ENCODE measurements around the gene GPR132. TPM values are rescaled to one million over a fixed set of nuclear protein-coding genes. Genes with fewer than 3 reads are reported as not detected.

Gene GPR132
- total and polyA plus RNA-seq, 12 donors = 0.19 to 4.1 (median 0.82) TPM

DNA sequence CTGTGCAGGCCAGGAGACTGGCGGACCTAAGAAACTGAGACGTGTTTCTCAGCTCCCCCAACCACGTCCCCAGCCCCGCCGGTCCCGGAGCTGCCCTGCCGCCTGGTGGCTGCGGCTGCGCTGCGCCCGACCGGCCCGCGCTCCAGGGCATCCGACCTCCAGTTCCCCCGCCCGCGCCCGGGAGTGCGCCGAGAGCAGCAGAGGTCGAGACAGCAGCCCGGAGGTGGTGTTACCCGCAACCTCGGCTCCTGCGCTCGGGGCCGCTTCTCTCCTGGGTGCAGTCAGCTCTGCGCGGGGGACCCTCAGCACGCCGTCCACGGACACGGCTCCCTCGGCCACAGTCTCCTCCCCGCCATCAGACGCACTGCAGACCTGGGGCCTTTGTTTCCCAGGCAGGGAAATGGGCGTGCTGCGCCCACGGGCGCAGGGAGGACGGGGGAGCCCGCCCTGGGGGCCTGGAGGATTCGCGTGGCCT lies 21.6 kb upstream of the GPR132 start:
- H3K27ac ChIP-seq = peak overlapping the region in 7 of 10 donors; percentile 15 to 73 (median 35)
- H3K4me1 ChIP-seq = peaks cover 11 to 48% (median 39%) of the 10 kb centered on the region in 9 donors
- no peaks in the 10 kb centered on the region for H3K9me3 ChIP-seq
- peak overlapping the region in 9 of 10 donors; percentile 42 to 62 (median 54) for H3K4me3 ChIP-seq
- peaks cover 0 to 25% (median 8%) of the 10 kb centered on the region in 7 donors for H3K27me3 ChIP-seq
- TF ChIP-seq, protein P1, sequence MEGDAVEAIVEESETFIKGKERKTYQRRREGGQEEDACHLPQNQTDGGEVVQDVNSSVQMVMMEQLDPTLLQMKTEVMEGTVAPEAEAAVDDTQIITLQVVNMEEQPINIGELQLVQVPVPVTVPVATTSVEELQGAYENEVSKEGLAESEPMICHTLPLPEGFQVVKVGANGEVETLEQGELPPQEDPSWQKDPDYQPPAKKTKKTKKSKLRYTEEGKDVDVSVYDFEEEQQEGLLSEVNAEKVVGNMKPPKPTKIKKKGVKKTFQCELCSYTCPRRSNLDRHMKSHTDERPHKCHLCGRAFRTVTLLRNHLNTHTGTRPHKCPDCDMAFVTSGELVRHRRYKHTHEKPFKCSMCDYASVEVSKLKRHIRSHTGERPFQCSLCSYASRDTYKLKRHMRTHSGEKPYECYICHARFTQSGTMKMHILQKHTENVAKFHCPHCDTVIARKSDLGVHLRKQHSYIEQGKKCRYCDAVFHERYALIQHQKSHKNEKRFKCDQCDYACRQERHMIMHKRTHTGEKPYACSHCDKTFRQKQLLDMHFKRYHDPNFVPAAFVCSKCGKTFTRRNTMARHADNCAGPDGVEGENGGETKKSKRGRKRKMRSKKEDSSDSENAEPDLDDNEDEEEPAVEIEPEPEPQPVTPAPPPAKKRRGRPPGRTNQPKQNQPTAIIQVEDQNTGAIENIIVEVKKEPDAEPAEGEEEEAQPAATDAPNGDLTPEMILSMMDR (IDR thresholded peaks at IDR 0.05) = peak; percentile 65 to 93 (median 88)
- no peaks in the 10 kb centered on the region for H3K36me3 ChIP-seq
- intact Hi-C loops (cut with DNase I) = loop anchor here in 3 of 10 donors (2.0 to 5.0 kb wide), 3 partner anchors 28 to 110 kb away; partner anchors contain the start of gene AHNAK2 (in 1 of the 3)
- ATAC-seq (peak; percentile 24 to 66 (median 52)), DNase-seq (peak; percentile 74 to 85)
- 2% methylated on average over 43 to 45 of the region's 45 CpGs for WGBS, 2 donors

DNA sequence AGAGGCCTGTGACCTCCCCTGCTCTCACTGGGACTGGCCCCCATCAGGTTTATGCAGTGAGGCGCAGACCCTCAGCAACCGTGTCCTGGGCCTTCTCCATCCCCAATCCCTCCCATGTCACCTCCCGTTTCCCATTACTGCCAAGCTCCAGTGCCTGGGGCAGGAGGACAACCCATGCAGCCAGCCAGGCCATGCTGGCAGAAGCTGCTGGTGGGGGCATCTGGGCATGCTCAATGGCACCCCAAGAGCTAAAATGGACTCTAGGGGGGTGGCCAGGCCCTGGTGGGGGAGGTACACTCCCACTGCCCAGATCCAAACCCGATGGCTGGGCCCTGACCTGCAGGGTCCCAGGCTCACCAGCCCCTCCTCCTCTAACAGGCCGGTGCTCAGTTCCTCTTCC lies 20.5 kb upstream of the GPR132 start:
- TF ChIP-seq, protein P1 (IDR thresholded peaks at IDR 0.05) = no peak
- no peak for DNase-seq
- Histone ChIP-seq H3K4me1 (peaks cover 6 to 37% (median 28%) of the 10 kb centered on the region in 9 donors), H3K36me3 (no peaks in the 10 kb centered on the region), H3K9me3 (no peaks in the 10 kb centered on the region), H3K27ac (no peak overlapping the region), H3K4me3 (no peak overlapping the region), H3K27me3 (peaks cover 0 to 25% (median 8%) of the 10 kb centered on the region in 7 donors)
- ATAC-seq = no peak
- 80 to 87% methylated on average over 5 of the region's 5 CpGs for WGBS, 2 donors
- intact Hi-C loops (cut with DNase I) = loop anchor here in 3 of 10 donors (2.0 to 5.0 kb wide), 3 partner anchors 27 to 109 kb away; partner anchors contain the start of gene AHNAK2 (in 1 of the 3)

DNA sequence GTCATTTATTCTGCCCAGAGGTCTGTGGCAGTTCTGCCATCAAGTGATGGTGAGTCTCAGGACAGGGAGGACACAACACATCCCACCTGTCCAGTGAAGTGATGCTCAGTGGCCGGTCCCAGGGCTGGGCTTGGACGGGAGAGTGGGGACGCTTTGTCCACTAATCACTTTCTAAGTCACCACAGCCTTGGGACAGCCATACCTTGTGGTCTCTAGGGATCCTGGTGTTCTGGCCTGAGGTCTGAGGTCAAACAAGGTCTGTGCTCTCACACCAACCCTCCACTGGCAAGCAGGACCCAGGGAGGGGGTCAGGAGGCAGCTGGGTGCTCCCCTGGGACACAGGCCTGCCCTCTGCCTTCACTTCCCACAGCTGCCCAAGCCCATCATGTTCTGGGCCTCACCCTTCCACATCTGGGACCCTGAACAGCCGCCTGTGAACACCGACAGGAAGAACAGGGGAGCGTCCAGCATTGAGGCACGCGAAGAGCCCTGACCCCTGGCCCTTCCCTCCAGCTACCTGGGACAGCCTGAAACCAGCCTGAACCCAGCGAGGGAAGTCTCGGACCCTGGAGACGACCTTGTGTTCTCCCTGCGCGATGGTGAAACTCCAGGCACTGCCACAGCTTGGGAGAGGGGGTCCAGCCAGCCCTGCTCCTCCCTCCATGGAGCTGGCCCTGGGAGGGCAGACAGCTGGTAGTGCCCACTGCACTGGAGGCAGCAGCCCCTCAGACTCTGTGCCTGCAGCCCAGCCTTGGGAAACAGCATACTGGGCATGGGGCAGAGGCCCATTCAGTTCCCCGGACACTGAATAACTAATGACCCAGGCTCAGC lies 19.7 kb upstream of the GPR132 start:
- Histone ChIP-seq H3K27ac (no peak overlapping the region), H3K27me3 (peaks cover 0 to 25% (median 8%) of the 10 kb centered on the region in 7 donors), H3K9me3 (no peaks in the 10 kb centered on the region), H3K36me3 (no peaks in the 10 kb centered on the region), H3K4me1 (peaks cover 6 to 29% (median 22%) of the 10 kb centered on the region in 9 donors), H3K4me3 (no peak overlapping the region)
- intact Hi-C loops (cut with DNase I) = loop anchor here in 1 of 10 donors (5.0 kb wide), 1 partner anchor 108 kb away; the partner anchor contains the start of gene AHNAK2
- ATAC-seq (no peak), DNase-seq (no peak)
- TF ChIP-seq, protein P1 (IDR thresholded peaks at IDR 0.05) = no peak
- 87 to 91% methylated on average over 14 of the region's 14 CpGs for WGBS, 2 donors

- intact Hi-C loops (cut with DNase I) = no loop called here
- Histone ChIP-seq H3K27me3 (peaks cover 0 to 22% (median 8%) of the 10 kb centered on the region in 7 donors), H3K4me3 (no peak overlapping the region), H3K27ac (no peak overlapping the region), H3K4me1 (peaks cover 6 to 26% (median 22%) of the 10 kb centered on the region in 9 donors), H3K9me3 (no peaks in the 10 kb centered on the region), H3K36me3 (no peaks in the 10 kb centered on the region)
- TF ChIP-seq, protein P1 (IDR thresholded peaks at IDR 0.05) = no peak
- DNase-seq (no peak), ATAC-seq (no peak)
- WGBS, 2 donors = 71 to 72% methylated on average over 4 of the region's 4 CpGs
Observed at GRCh38 chr14:105083926-105084685, 18.9 kb upstream of the GPR132 start.

Data from heart right ventricle (tissue), 16 donors.